CD14-positive monocyte (primary cell): Measurements from ENCODE around the gene RGS19. TPM values are rescaled to one million over a fixed set of nuclear protein-coding genes. Genes with fewer than 3 reads are reported as not detected.

ENCODE experiments used
- DNase-seq, 3 donors: peaks; one replicate each; pipeline ENCODE4 v3.0.0-alpha.2; 2011 to 2022
- H2AFZ ChIP-seq: 2 replicates; pipeline ENCODE4 v1.6.0; 2012; ENCODE audit warnings: mild to moderate bottlenecking, low read depth, low read length, inconsistent platforms; ENCODE audit not compliant: insufficient read depth, poor library complexity, severe bottlenecking
- H3K27ac ChIP-seq, 2 donors: 1 replicate in 1 of 2; 2 replicates in 1 of 2; pipeline ENCODE4 v1.5.1; 2012 to 2013; ENCODE audit warnings: low read length in 2 of 2, control low read depth in 1 of 2, inconsistent platforms in 1 of 2, low read depth in 1 of 2, mild to moderate bottlenecking in 1 of 2
- H3K27me3 ChIP-seq, 2 donors: one replicate each; pipeline versions ENCODE4 v1.6.0 to v1.6.1; 2011 to 2013; ENCODE audit warnings: low read length in 2 of 2; ENCODE audit not compliant: control insufficient read depth in 2 of 2, insufficient read depth in 2 of 2
- H3K36me3 ChIP-seq, 2 donors: replicated peaks in 1 of 2; 1 replicate in 1 of 2; 2 replicates in 1 of 2; pipeline versions ENCODE4 v1.5.1 to v1.6.1; 2012 to 2013; ENCODE audit warnings: low read length in 2 of 2, control low read depth in 1 of 2, inconsistent platforms in 1 of 2, mild to moderate bottlenecking in 1 of 2; ENCODE audit not compliant: insufficient read depth in 2 of 2, control insufficient read depth in 1 of 2
- H3K4me1 ChIP-seq, 2 donors: 1 replicate in 1 of 2; 2 replicates in 1 of 2; pipeline versions ENCODE4 v1.5.1 to v1.6.1; 2012 to 2013; ENCODE audit warnings: low read length in 2 of 2, control low read depth in 1 of 2, inconsistent platforms in 1 of 2, mild to moderate bottlenecking in 1 of 2, moderate library complexity in 1 of 2; ENCODE audit not compliant: insufficient read depth in 2 of 2, control insufficient read depth in 1 of 2
- H3K4me2 ChIP-seq: replicated peaks from 2 replicates; pipeline ENCODE3; 2012; ENCODE audit warnings: low read length, moderate library complexity, mild to moderate bottlenecking; ENCODE audit not compliant: poor library complexity, severe bottlenecking; ENCODE audit errors: extremely low read depth
- H3K4me3 ChIP-seq, 3 experiments: fragments of 200-600 bp in 1 of 3; sonication (generic) in 1 of 3; replicated peaks in 1 of 3; 1 replicate in 2 of 3; 2 replicates in 1 of 3; pipeline ENCODE4 v1.5.1; 2011 to 2013; ENCODE audit warnings: low read length in 3 of 3, mild to moderate bottlenecking in 3 of 3, control low read depth in 2 of 3, low read depth in 2 of 3, inconsistent platforms in 1 of 3, moderate library complexity in 1 of 3
- H3K79me2 ChIP-seq: 2 replicates; pipeline ENCODE4 v1.6.0; 2012; ENCODE audit warnings: mild to moderate bottlenecking, control low read depth, inconsistent platforms, low read length, moderate library complexity; ENCODE audit not compliant: insufficient read depth
- H3K9ac ChIP-seq: 2 replicates; pipeline ENCODE4 v1.6.0; 2017; ENCODE audit warnings: low read length, mild to moderate bottlenecking; ENCODE audit not compliant: insufficient read depth, poor library complexity, severe bottlenecking
- H3K9me3 ChIP-seq, 2 donors: replicated peaks in 1 of 2; 1 replicate in 1 of 2; 2 replicates in 1 of 2; pipeline versions ENCODE4 v1.5.1 to v1.6.1; 2012 to 2013; ENCODE audit warnings: low read length in 2 of 2, control low read depth in 1 of 2; ENCODE audit not compliant: control insufficient read depth in 1 of 2, insufficient read depth in 1 of 2
- H4K20me1 ChIP-seq: 2 replicates; pipeline ENCODE4 v1.6.0; 2012; ENCODE audit warnings: mild to moderate bottlenecking, low read length, control low read depth, moderate library complexity; ENCODE audit not compliant: insufficient read depth
- H3K27ac Mint-ChIP-seq, 7 donors: one replicate each; pipeline ENCODE4 v1.8.0; 2020; ENCODE audit warnings: mild to moderate bottlenecking in 7 of 7, mixed read lengths in 7 of 7, moderate library complexity in 6 of 7, inconsistent platforms in 2 of 7
- H3K27me3 Mint-ChIP-seq, 3 donors: one replicate each; pipeline ENCODE4 v1.8.0; 2021 to 2022; ENCODE audit warnings: low read depth in 3 of 3, mild to moderate bottlenecking in 3 of 3, mixed read lengths in 3 of 3, moderate library complexity in 3 of 3, inconsistent platforms in 1 of 3
- H3K36me3 Mint-ChIP-seq, 2 donors: one replicate each; pipeline ENCODE4 v1.8.0; 2020; ENCODE audit warnings: mixed read lengths in 2 of 2, inconsistent platforms in 1 of 2, mild to moderate bottlenecking in 1 of 2
- H3K4me1 Mint-ChIP-seq: one replicate; pipeline ENCODE4 v1.8.0; 2020; ENCODE audit warnings: mild to moderate bottlenecking, mixed read lengths
- H3K4me3 Mint-ChIP-seq, 2 donors: one replicate each; pipeline ENCODE4 v1.8.0; 2020; ENCODE audit warnings: mild to moderate bottlenecking in 2 of 2, mixed read lengths in 2 of 2, moderate library complexity in 1 of 2
- H3K9me3 Mint-ChIP-seq, 7 donors: one replicate each; pipeline ENCODE4 v1.8.0; 2020 to 2022; ENCODE audit warnings: mixed read lengths in 7 of 7, mild to moderate bottlenecking in 6 of 7, moderate library complexity in 6 of 7, inconsistent platforms in 2 of 7
- WGBS: methylation state at CpG from one replicate; pipeline ENCODE4 v1.1.5; 2013; ENCODE audit warnings: missing lambda C conversion rate; ENCODE audit not compliant: insufficient coverage; 5-methylcytosine and 5-hydroxymethylcytosine counted together
- intact Hi-C, 2 donors: fragments of 100-400 bp; cut with micrococcal nuclease; formaldehyde crosslinking; loops; one replicate each; pipeline versions ENCODE4 v1.15.0 to v1.15.1; 2023
- polyA plus RNA-seq, 3 donors: library from polyadenylated mRNA; depleted of rRNA in 1 of 3; unstranded in 2 of 3; stranded (reverse) in 1 of 3; fragments of 300-500 nt in 2 of 3; fragments of >200 nt in 1 of 3; fragmentation: Illumina TruSeq in 2 of 3; gene quantifications; 1 replicate in 2 of 3; 2 replicates in 1 of 3; pipeline ENCODE4 v1.2.3, GENCODE V29; 2012 to 2021
- TF ChIP-seq, protein P1 (sequence below): fragments of 200-600 bp; IDR thresholded peaks from one replicate; pipeline ENCODE4 v1.8.0; 2022; ENCODE audit warnings: antibody characterized with exemption, mild to moderate bottlenecking

Gene RGS19
- polyA plus RNA-seq, 3 donors = 235 to 280 (median 244) TPM

DNA sequence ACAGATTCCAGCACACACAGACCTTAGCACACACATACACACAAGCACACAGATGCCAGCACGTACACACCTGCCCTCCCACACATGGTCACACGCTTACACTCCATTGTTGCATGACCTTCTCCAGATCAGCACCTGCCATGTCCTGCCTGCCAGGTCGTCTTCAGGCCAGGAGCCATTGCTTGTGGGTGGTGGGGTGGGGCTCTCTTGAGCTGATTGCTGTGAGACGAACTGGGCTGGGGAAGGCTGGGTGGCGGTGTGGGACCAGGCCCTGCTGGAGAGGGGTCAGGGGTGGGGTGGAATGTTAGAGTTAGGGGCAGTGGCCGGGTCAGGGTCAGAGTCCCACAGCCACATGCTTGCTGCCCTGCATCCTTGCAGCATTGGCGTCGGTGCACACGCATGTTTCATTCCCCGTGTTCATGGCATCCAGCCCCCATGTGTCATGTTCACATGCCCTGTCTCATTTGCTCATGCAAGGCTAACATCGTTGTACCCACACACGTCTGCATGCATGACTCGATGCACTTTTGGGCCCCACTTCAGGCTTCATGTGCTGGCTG, 34.6 kb upstream of the RGS19 start:
- no peaks in the 10 kb centered on the region for H3K27me3 ChIP-seq
- H4K20me1 ChIP-seq = no peaks in the 10 kb centered on the region
- no peaks in the 10 kb centered on the region for H3K9me3 ChIP-seq
- H3K9ac ChIP-seq = no peak overlapping the region
- no peaks in the 10 kb centered on the region for H3K4me1 Mint-ChIP-seq
- H3K4me1 ChIP-seq = no peaks in the 10 kb centered on the region
- H2AFZ ChIP-seq = no peak overlapping the region
- no peak overlapping the region for H3K27ac Mint-ChIP-seq
- intact Hi-C loops = no loop called here
- no peak for DNase-seq
- no peaks in the 10 kb centered on the region for H3K36me3 ChIP-seq
- H3K27me3 Mint-ChIP-seq = peaks cover 5 to 9% (median 6%) of the 10 kb centered on the region in 3 donors
- no peak overlapping the region for H3K4me3 Mint-ChIP-seq
- no peak overlapping the region for H3K27ac ChIP-seq
- H3K4me2 ChIP-seq = no peak overlapping the region
- TF ChIP-seq, protein P1, sequence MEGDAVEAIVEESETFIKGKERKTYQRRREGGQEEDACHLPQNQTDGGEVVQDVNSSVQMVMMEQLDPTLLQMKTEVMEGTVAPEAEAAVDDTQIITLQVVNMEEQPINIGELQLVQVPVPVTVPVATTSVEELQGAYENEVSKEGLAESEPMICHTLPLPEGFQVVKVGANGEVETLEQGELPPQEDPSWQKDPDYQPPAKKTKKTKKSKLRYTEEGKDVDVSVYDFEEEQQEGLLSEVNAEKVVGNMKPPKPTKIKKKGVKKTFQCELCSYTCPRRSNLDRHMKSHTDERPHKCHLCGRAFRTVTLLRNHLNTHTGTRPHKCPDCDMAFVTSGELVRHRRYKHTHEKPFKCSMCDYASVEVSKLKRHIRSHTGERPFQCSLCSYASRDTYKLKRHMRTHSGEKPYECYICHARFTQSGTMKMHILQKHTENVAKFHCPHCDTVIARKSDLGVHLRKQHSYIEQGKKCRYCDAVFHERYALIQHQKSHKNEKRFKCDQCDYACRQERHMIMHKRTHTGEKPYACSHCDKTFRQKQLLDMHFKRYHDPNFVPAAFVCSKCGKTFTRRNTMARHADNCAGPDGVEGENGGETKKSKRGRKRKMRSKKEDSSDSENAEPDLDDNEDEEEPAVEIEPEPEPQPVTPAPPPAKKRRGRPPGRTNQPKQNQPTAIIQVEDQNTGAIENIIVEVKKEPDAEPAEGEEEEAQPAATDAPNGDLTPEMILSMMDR = no peak
- no peaks in the 10 kb centered on the region for H3K36me3 Mint-ChIP-seq
- WGBS = 93% methylated on average over 12 of the region's 13 CpGs
- H3K79me2 ChIP-seq = no peaks in the 10 kb centered on the region
- no peaks in the 10 kb centered on the region for H3K9me3 Mint-ChIP-seq
- H3K4me3 ChIP-seq = no peak overlapping the region

DNA sequence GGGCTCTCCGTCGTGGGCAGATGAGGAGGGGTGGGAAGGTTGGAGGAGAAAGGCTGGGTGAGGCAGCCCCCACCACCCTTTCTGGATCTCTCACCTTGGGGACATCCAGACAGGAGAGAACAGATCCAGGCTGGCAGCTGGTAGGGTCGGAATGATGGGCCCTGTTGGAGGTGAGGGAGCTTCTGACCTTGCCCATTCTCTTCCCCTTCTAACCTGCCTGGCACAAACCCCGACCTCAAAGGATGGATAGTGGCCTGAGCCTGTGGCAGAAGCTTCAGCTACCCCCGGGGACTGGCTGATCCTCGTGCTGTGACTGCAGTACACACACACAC, 34.1 kb upstream of the RGS19 start:
- H3K36me3 Mint-ChIP-seq = no peaks in the 10 kb centered on the region
- Histone ChIP-seq H3K9ac (no peak overlapping the region), H3K27ac (no peak overlapping the region), H3K4me1 (peaks cover 0 to under 1% of the 10 kb centered on the region in 2 donors), H3K9me3 (no peaks in the 10 kb centered on the region), H3K79me2 (no peaks in the 10 kb centered on the region), H3K4me2 (no peak overlapping the region), H3K36me3 (no peaks in the 10 kb centered on the region), H4K20me1 (no peaks in the 10 kb centered on the region), H3K27me3 (no peaks in the 10 kb centered on the region), H2AFZ (no peak overlapping the region), H3K4me3 (no peak overlapping the region)
- intact Hi-C loops = no loop called here
- no peak overlapping the region for H3K27ac Mint-ChIP-seq
- no peak for DNase-seq
- H3K4me3 Mint-ChIP-seq = no peak overlapping the region
- whole genome bisulfite sequencing = 91% methylated on average over 3 of the region's 6 CpGs
- no peaks in the 10 kb centered on the region for H3K9me3 Mint-ChIP-seq
- TF ChIP-seq, protein P1 = no peak
- peaks cover 6 to 13% (median 7%) of the 10 kb centered on the region in 3 donors for H3K27me3 Mint-ChIP-seq
- no peaks in the 10 kb centered on the region for H3K4me1 Mint-ChIP-seq
